Endothelial cell of umbilical vein (primary cell): ENCODE data around the gene NR6A1.

ENCODE experiments used
- MYC ChIP-seq: IDR thresholded peaks from one replicate; pipeline ENCODE4 v1.6.1; 2011; ENCODE audit warnings: mild to moderate bottlenecking, low read depth, low read length
- POLR2A ChIP-seq: IDR thresholded peaks from 2 replicates; pipeline ENCODE4 v1.6.1; 2012; ENCODE audit warnings: low read depth, mild to moderate bottlenecking, control low read depth, low read length
- POLR2AphosphoS5 ChIP-seq: IDR thresholded peaks from 2 replicates; pipeline ENCODE4 v1.6.1; 2012; ENCODE audit warnings: low read depth, mild to moderate bottlenecking, control low read depth, low read length, moderate library complexity; ENCODE audit not compliant: insufficient read depth
- TF ChIP-seq, protein P1 (sequence below), 2 donors: IDR thresholded peaks; 1 replicate in 1 of 2; 2 replicates in 1 of 2; pipeline ENCODE4 v1.5.1; 2011; ENCODE audit warnings: low read length in 2 of 2, mild to moderate bottlenecking in 2 of 2, moderate library complexity in 2 of 2, control low read depth in 1 of 2, inconsistent platforms in 1 of 2, low read depth in 1 of 2; ENCODE audit not compliant: insufficient read depth in 1 of 2; ENCODE audit errors: extremely low read depth in 1 of 2

DNA sequence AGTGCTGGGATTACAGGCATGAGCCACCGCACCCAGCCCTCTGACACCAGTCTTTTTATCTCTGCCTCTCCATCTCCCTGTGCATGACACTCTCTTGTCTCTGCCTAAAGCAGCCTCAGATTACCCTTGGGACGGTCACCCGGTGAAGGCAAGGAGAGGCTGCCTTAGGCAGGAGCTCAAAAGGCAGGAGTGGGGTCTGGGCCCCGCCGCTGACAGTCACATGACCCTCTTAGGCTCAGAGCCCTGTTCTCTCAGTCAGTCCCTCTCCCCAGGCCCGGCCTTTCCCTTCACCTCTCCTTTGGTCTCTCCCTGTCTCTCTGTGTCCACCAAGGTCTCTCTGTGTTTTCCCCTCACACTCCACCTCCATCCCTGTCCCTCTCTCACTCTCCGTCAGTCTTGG, 298.3 kb downstream of the NR6A1 start:
- TF ChIP-seq MYC: no peak
- no peak for TF ChIP-seq POLR2A
- TF ChIP-seq, protein P1, sequence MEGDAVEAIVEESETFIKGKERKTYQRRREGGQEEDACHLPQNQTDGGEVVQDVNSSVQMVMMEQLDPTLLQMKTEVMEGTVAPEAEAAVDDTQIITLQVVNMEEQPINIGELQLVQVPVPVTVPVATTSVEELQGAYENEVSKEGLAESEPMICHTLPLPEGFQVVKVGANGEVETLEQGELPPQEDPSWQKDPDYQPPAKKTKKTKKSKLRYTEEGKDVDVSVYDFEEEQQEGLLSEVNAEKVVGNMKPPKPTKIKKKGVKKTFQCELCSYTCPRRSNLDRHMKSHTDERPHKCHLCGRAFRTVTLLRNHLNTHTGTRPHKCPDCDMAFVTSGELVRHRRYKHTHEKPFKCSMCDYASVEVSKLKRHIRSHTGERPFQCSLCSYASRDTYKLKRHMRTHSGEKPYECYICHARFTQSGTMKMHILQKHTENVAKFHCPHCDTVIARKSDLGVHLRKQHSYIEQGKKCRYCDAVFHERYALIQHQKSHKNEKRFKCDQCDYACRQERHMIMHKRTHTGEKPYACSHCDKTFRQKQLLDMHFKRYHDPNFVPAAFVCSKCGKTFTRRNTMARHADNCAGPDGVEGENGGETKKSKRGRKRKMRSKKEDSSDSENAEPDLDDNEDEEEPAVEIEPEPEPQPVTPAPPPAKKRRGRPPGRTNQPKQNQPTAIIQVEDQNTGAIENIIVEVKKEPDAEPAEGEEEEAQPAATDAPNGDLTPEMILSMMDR (IDR thresholded peaks at IDR 0.05; ENCODE audit: extremely low read depth in 1 of 2, insufficient read depth in 1 of 2, low read depth in 1 of 2, low read length in 2 of 2): no peak
- no peak for TF ChIP-seq POLR2AphosphoS5
